ENCODE data around the gene PHACTR4. TPM values are rescaled to one million over a fixed set of nuclear protein-coding genes. Genes with fewer than 3 reads are reported as not detected.

PHACTR4 gene
- total and polyA plus RNA-seq, 2 experiments from 2014 or later, result 21.5 to 22.1 TPM

GRCh38 chr1:28329395-28330153 is 40.0 kb upstream of the PHACTR4 start:
- Histone ChIP-seq H2AFZ (peak overlapping the region; percentile 63), H3K4me1 (ENCODE audit: insufficient read depth) (peaks cover 8% of the 10 kb centered on the region), H3K36me3 (replicated peaks; ENCODE audit: insufficient read depth, low read depth) (no peaks in the 10 kb centered on the region), H3K9me3 (ENCODE audit: low read depth) (no peaks in the 10 kb centered on the region), H4K20me1 (ENCODE audit: insufficient read depth, poor library complexity, severe bottlenecking) (no peaks in the 10 kb centered on the region), H3K27me3 (no peaks in the 10 kb centered on the region), H3K4me2 (peak overlapping the region; percentile 94), H3K27ac (peak overlapping the region; percentile 91), H3K79me2 (peaks cover 20% of the 10 kb centered on the region), H3K9me2 (replicated peaks; ENCODE audit: insufficient read depth) (no peaks in the 10 kb centered on the region), H3K4me3 (peak overlapping the region; percentile 80)
- 55% methylated on average over 29 of the region's 29 CpGs for WGBS (ENCODE audit: low lambda C conversion rate, missing lambda C conversion rate)
- DNase-seq (ENCODE audit: low spot score), result peak; percentile 41
- TF ChIP-seq EZH2 (IDR thresholded peaks at IDR 0.05; ENCODE audit: borderline replicate concordance) (no peak), EZH2phosphoT487 (IDR thresholded peaks at IDR 0.05; ENCODE audit: low read depth, severe bottlenecking, unreplicated experiment) (no peak)
- TF ChIP-seq, protein P1, sequence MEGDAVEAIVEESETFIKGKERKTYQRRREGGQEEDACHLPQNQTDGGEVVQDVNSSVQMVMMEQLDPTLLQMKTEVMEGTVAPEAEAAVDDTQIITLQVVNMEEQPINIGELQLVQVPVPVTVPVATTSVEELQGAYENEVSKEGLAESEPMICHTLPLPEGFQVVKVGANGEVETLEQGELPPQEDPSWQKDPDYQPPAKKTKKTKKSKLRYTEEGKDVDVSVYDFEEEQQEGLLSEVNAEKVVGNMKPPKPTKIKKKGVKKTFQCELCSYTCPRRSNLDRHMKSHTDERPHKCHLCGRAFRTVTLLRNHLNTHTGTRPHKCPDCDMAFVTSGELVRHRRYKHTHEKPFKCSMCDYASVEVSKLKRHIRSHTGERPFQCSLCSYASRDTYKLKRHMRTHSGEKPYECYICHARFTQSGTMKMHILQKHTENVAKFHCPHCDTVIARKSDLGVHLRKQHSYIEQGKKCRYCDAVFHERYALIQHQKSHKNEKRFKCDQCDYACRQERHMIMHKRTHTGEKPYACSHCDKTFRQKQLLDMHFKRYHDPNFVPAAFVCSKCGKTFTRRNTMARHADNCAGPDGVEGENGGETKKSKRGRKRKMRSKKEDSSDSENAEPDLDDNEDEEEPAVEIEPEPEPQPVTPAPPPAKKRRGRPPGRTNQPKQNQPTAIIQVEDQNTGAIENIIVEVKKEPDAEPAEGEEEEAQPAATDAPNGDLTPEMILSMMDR (IDR thresholded peaks at IDR 0.05; ENCODE audit: poor library complexity), result no peak

GRCh38 chr1:28338897-28339296 is 30.6 kb upstream of the PHACTR4 start:
- H3K27ac ChIP-seq, result no peak overlapping the region
- no peak overlapping the region for H3K4me2 ChIP-seq
- no peaks in the 10 kb centered on the region for H3K79me2 ChIP-seq
- no peaks in the 10 kb centered on the region for H3K36me3 ChIP-seq (replicated peaks; ENCODE audit: insufficient read depth, low read depth)
- no peak overlapping the region for H3K4me3 ChIP-seq
- H3K9me2 ChIP-seq (replicated peaks; ENCODE audit: insufficient read depth), result no peaks in the 10 kb centered on the region
- no peak for DNase-seq (ENCODE audit: low spot score)
- H4K20me1 ChIP-seq (ENCODE audit: insufficient read depth, poor library complexity, severe bottlenecking), result no peaks in the 10 kb centered on the region
- WGBS (ENCODE audit: low lambda C conversion rate, missing lambda C conversion rate), result 94% methylated on average over 3 of the region's 3 CpGs
- H2AFZ ChIP-seq, result no peak overlapping the region
- no peak for TF ChIP-seq EZH2 (IDR thresholded peaks at IDR 0.05; ENCODE audit: borderline replicate concordance)
- TF ChIP-seq EZH2phosphoT487 (IDR thresholded peaks at IDR 0.05; ENCODE audit: low read depth, severe bottlenecking, unreplicated experiment), result no peak
- TF ChIP-seq, protein P1 (IDR thresholded peaks at IDR 0.05; ENCODE audit: poor library complexity), result no peak
- no peaks in the 10 kb centered on the region for H3K4me1 ChIP-seq (ENCODE audit: insufficient read depth)
- H3K9me3 ChIP-seq (ENCODE audit: low read depth), result no peaks in the 10 kb centered on the region
- no peaks in the 10 kb centered on the region for H3K27me3 ChIP-seq

- H3K79me2 ChIP-seq, result no peaks in the 10 kb centered on the region
- no peaks in the 10 kb centered on the region for H3K9me3 ChIP-seq (ENCODE audit: low read depth)
- H3K27ac ChIP-seq, result no peak overlapping the region
- no peak overlapping the region for H2AFZ ChIP-seq
- TF ChIP-seq, protein P1 (IDR thresholded peaks at IDR 0.05; ENCODE audit: poor library complexity), result no peak
- no peak for TF ChIP-seq EZH2 (IDR thresholded peaks at IDR 0.05; ENCODE audit: borderline replicate concordance)
- TF ChIP-seq EZH2phosphoT487 (IDR thresholded peaks at IDR 0.05; ENCODE audit: low read depth, severe bottlenecking, unreplicated experiment), result no peak
- H3K4me1 ChIP-seq (ENCODE audit: insufficient read depth), result no peaks in the 10 kb centered on the region
- WGBS (ENCODE audit: low lambda C conversion rate, missing lambda C conversion rate), result 88% methylated on average over 10 of the region's 10 CpGs
- H3K9me2 ChIP-seq (replicated peaks; ENCODE audit: insufficient read depth), result no peaks in the 10 kb centered on the region
- no peak for DNase-seq (ENCODE audit: low spot score)
- no peaks in the 10 kb centered on the region for H3K27me3 ChIP-seq
- no peaks in the 10 kb centered on the region for H4K20me1 ChIP-seq (ENCODE audit: insufficient read depth, poor library complexity, severe bottlenecking)
- H3K4me2 ChIP-seq, result no peak overlapping the region
- H3K4me3 ChIP-seq, result no peak overlapping the region
- H3K36me3 ChIP-seq (replicated peaks; ENCODE audit: insufficient read depth, low read depth), result no peaks in the 10 kb centered on the region
These were observed 30.0 kb upstream of the PHACTR4 start for GRCh38 chr1:28339551-28339950.
